DMS 273 (cell line): Measurements from ENCODE around the gene ARID1B.
A peak's percentile ranks its signal among the peaks of the same experiment; 100 is the strongest.

ENCODE experiments used
- DNase-seq: peaks from one replicate; lab custom pipeline; 2025; ENCODE audit not compliant: unreplicated experiment; lab: John Stamatoyannopoulos, UW

ARID1B gene

GRCh38 chr6:156877126-156877863 is 100.1 kb downstream of the ARID1B start:
- DNase-seq = no peak

- DNase-seq = no peak
Measured at GRCh38 chr6:156878681-156879080, 101.5 kb downstream of the ARID1B start.

- DNase-seq = no peak
Measured at GRCh38 chr6:156879186-156879585, 102.0 kb downstream of the ARID1B start.

GRCh38 chr6:156879591-156879990 is 102.4 kb downstream of the ARID1B start:
- no peak for DNase-seq

- DNase-seq = no peak
Measured at GRCh38 chr6:156880913-156881312, 103.7 kb downstream of the ARID1B start.

- no peak for DNase-seq
Measured at GRCh38 chr6:156881687-156882629, 104.8 kb downstream of the ARID1B start.

GRCh38 chr6:156883497-156884252 is 106.5 kb downstream of the ARID1B start:
- no peak for DNase-seq

- DNase-seq = peak; percentile 22
Measured at GRCh38 chr6:156884306-156884705, 107.1 kb downstream of the ARID1B start.

- DNase-seq = no peak
Measured at GRCh38 chr6:156885562-156885961, 108.4 kb downstream of the ARID1B start.

GRCh38 chr6:156886409-156886808 is 109.2 kb downstream of the ARID1B start:
- DNase-seq = no peak

GRCh38 chr6:156887623-156888269 is 110.6 kb downstream of the ARID1B start:
- no peak for DNase-seq

- DNase-seq = no peak
Measured at GRCh38 chr6:156889469-156889868, 112.3 kb downstream of the ARID1B start.

- no peak for DNase-seq
Measured at GRCh38 chr6:156889986-156890385, 112.8 kb downstream of the ARID1B start.

GRCh38 chr6:156890627-156891314 is 113.6 kb downstream of the ARID1B start:
- DNase-seq = no peak

- no peak for DNase-seq
Measured at GRCh38 chr6:156897907-156898531, 120.8 kb downstream of the ARID1B start.

GRCh38 chr6:156899071-156899470 is 121.9 kb downstream of the ARID1B start:
- no peak for DNase-seq

GRCh38 chr6:156899532-156900135 is 122.5 kb downstream of the ARID1B start:
- DNase-seq = no peak

GRCh38 chr6:156900292-156900691 is 123.1 kb downstream of the ARID1B start:
- no peak for DNase-seq

- DNase-seq = no peak
Measured at GRCh38 chr6:156901309-156902019, 124.3 kb downstream of the ARID1B start.
